GM12878 (cell line): ENCODE data around the gene MYH6.

Experiments used
- EED ChIP-seq: sonication (generic); IDR thresholded peaks from 2 replicates; pipeline ENCODE4 v1.6.1; 2016; ENCODE audit warnings: antibody characterized with exemption, low read depth
- EZH2 ChIP-seq: IDR thresholded peaks from 2 replicates; pipeline ENCODE4 v1.6.1; 2012; ENCODE audit warnings: low read depth, mild to moderate bottlenecking, control low read depth, inconsistent platforms, low read length, borderline replicate concordance; ENCODE audit not compliant: control insufficient read depth
- HDAC6 ChIP-seq: fragments of 200-600 bp; sonication (generic); IDR thresholded peaks from one replicate; pipeline ENCODE4 v1.8.0; 2017; ENCODE audit warnings: antibody characterized with exemption; ENCODE audit not compliant: unreplicated experiment
- POLR2A ChIP-seq: IDR thresholded peaks from 2 replicates; pipeline ENCODE4 v1.6.1; 2011; ENCODE audit warnings: low read depth, mild to moderate bottlenecking, low read length
- SP1 ChIP-seq: IDR thresholded peaks from one replicate; pipeline ENCODE4 v1.6.1; 2011; ENCODE audit warnings: low read depth, low read length
- ZNF217 ChIP-seq: fragments of 450-650 bp; IDR thresholded peaks from 2 replicates; pipeline ENCODE4 v1.6.1; 2017; ENCODE audit warnings: antibody characterized with exemption, mild to moderate bottlenecking
- TF ChIP-seq, protein P1 (sequence below): fragments of 450-650 bp; formaldehyde crosslinking; IDR thresholded peaks from 2 replicates; pipeline ENCODE4 v1.5.0; 2022; ENCODE audit warnings: mild to moderate bottlenecking, missing genetic modification characterization
- TF ChIP-seq, protein P2 (sequence below), 3 experiments: IDR thresholded peaks in 2 of 3; conservative IDR thresholded peaks in 1 of 3; 2 replicates each; pipeline ENCODE4 v1.5.1; 2011; ENCODE audit warnings: low read depth in 3 of 3, low read length in 3 of 3, mild to moderate bottlenecking in 3 of 3, control low read depth in 2 of 3, moderate library complexity in 2 of 3, inconsistent platforms in 1 of 3, mixed read lengths in 1 of 3; ENCODE audit not compliant: control insufficient read depth in 2 of 3, insufficient read depth in 1 of 3; ENCODE audit errors: extremely low read depth in 1 of 3
- TF ChIP-seq, protein P3 (sequence below): fragments of 450-650 bp; formaldehyde crosslinking; IDR thresholded peaks from 2 replicates; pipeline ENCODE4 v1.4.0; 2020; ENCODE audit warnings: mild to moderate bottlenecking, moderate library complexity

DNA sequence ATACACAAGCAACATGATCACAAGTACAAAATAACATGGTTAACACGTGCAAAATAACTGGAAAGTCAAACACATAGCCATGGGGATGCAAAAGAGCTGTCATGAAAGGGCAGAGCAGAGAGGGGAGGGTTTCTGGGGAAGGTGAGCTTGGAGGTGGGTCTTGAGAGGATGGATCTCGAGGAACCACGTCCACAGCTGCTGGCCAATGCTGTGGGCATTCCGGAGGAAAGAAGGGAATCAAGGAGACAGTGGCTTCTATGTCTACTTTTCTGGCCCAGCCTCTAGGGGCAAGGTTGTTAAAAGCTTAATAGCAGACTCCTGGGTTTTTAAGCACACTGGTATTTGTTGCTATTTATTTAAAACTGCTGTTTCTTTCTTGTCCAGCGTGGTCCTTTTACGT, 35.8 kb upstream of the MYH6 start:
- TF ChIP-seq, protein P1, sequence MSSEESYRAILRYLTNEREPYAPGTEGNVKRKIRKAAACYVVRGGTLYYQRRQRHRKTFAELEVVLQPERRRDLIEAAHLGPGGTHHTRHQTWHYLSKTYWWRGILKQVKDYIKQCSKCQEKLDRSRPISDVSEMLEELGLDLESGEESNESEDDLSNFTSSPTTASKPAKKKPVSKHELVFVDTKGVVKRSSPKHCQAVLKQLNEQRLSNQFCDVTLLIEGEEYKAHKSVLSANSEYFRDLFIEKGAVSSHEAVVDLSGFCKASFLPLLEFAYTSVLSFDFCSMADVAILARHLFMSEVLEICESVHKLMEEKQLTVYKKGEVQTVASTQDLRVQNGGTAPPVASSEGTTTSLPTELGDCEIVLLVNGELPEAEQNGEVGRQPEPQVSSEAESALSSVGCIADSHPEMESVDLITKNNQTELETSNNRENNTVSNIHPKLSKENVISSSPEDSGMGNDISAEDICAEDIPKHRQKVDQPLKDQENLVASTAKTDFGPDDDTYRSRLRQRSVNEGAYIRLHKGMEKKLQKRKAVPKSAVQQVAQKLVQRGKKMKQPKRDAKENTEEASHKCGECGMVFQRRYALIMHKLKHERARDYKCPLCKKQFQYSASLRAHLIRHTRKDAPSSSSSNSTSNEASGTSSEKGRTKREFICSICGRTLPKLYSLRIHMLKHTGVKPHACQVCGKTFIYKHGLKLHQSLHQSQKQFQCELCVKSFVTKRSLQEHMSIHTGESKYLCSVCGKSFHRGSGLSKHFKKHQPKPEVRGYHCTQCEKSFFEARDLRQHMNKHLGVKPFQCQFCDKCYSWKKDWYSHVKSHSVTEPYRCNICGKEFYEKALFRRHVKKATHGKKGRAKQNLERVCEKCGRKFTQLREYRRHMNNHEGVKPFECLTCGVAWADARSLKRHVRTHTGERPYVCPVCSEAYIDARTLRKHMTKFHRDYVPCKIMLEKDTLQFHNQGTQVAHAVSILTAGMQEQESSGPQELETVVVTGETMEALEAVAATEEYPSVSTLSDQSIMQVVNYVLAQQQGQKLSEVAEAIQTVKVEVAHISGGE (CRISPR knock-in tag) = no peak
- TF ChIP-seq HDAC6 = no peak
- TF ChIP-seq, protein P2, sequence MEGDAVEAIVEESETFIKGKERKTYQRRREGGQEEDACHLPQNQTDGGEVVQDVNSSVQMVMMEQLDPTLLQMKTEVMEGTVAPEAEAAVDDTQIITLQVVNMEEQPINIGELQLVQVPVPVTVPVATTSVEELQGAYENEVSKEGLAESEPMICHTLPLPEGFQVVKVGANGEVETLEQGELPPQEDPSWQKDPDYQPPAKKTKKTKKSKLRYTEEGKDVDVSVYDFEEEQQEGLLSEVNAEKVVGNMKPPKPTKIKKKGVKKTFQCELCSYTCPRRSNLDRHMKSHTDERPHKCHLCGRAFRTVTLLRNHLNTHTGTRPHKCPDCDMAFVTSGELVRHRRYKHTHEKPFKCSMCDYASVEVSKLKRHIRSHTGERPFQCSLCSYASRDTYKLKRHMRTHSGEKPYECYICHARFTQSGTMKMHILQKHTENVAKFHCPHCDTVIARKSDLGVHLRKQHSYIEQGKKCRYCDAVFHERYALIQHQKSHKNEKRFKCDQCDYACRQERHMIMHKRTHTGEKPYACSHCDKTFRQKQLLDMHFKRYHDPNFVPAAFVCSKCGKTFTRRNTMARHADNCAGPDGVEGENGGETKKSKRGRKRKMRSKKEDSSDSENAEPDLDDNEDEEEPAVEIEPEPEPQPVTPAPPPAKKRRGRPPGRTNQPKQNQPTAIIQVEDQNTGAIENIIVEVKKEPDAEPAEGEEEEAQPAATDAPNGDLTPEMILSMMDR (IDR thresholded peaks at IDR 0.05 in 2 of 3, conservative IDR thresholded peaks at IDR 0.05 in 1 of 3; ENCODE audit: control insufficient read depth in 2 of 3, extremely low read depth in 1 of 3, insufficient read depth in 1 of 3, low read depth in 3 of 3, low read length in 3 of 3) = no peak
- TF ChIP-seq SP1 = no peak
- TF ChIP-seq EED = no peak
- TF ChIP-seq, protein P3, sequence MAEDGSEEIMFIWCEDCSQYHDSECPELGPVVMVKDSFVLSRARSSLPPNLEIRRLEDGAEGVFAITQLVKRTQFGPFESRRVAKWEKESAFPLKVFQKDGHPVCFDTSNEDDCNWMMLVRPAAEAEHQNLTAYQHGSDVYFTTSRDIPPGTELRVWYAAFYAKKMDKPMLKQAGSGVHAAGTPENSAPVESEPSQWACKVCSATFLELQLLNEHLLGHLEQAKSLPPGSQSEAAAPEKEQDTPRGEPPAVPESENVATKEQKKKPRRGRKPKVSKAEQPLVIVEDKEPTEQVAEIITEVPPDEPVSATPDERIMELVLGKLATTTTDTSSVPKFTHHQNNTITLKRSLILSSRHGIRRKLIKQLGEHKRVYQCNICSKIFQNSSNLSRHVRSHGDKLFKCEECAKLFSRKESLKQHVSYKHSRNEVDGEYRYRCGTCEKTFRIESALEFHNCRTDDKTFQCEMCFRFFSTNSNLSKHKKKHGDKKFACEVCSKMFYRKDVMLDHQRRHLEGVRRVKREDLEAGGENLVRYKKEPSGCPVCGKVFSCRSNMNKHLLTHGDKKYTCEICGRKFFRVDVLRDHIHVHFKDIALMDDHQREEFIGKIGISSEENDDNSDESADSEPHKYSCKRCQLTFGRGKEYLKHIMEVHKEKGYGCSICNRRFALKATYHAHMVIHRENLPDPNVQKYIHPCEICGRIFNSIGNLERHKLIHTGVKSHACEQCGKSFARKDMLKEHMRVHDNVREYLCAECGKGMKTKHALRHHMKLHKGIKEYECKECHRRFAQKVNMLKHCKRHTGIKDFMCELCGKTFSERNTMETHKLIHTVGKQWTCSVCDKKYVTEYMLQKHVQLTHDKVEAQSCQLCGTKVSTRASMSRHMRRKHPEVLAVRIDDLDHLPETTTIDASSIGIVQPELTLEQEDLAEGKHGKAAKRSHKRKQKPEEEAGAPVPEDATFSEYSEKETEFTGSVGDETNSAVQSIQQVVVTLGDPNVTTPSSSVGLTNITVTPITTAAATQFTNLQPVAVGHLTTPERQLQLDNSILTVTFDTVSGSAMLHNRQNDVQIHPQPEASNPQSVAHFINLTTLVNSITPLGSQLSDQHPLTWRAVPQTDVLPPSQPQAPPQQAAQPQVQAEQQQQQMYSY (CRISPR knock-in tag) = no peak
- no peak for TF ChIP-seq ZNF217
- TF ChIP-seq EZH2 = no peak
- no peak for TF ChIP-seq POLR2A
